A673 (cell line): ENCODE results near the gene SPPL2B.

ENCODE experiments used
- EZH2 ChIP-seq: fragments of 200-600 bp; sonication (generic); IDR thresholded peaks from 2 replicates; pipeline ENCODE4 v1.6.1; 2017; ENCODE audit warnings: borderline replicate concordance, low read depth, mild to moderate bottlenecking, mixed read lengths, antibody characterized with exemption, low read length; ENCODE audit not compliant: poor library complexity, severe bottlenecking
- TF ChIP-seq, protein P1 (sequence below): fragments of 300-800, 200-600 bp; sonication (generic); conservative IDR thresholded peaks from 2 replicates; pipeline ENCODE4 v1.5.1; 2017; ENCODE audit warnings: low read depth, mild to moderate bottlenecking, antibody characterized with exemption, low read length, moderate library complexity, mixed read lengths

- TF ChIP-seq, protein P1, sequence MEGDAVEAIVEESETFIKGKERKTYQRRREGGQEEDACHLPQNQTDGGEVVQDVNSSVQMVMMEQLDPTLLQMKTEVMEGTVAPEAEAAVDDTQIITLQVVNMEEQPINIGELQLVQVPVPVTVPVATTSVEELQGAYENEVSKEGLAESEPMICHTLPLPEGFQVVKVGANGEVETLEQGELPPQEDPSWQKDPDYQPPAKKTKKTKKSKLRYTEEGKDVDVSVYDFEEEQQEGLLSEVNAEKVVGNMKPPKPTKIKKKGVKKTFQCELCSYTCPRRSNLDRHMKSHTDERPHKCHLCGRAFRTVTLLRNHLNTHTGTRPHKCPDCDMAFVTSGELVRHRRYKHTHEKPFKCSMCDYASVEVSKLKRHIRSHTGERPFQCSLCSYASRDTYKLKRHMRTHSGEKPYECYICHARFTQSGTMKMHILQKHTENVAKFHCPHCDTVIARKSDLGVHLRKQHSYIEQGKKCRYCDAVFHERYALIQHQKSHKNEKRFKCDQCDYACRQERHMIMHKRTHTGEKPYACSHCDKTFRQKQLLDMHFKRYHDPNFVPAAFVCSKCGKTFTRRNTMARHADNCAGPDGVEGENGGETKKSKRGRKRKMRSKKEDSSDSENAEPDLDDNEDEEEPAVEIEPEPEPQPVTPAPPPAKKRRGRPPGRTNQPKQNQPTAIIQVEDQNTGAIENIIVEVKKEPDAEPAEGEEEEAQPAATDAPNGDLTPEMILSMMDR: no peak
- TF ChIP-seq EZH2: no peak
Observed at GRCh38 chr19:2283835-2284507, 44.5 kb upstream of the SPPL2B start.
